IMR-90 (cell line): Measurements from ENCODE around the gene RAMP3. TPM values are rescaled to one million over a fixed set of nuclear protein-coding genes. Genes with fewer than 3 reads are reported as not detected.

Source experiments
- ATAC-seq: fragments of 200-7000 bp; cut with Tn5 transposase; 2 replicates; pipeline ENCODE4 v1.9.1; 2020; ENCODE audit warnings: low read depth, mild to moderate bottlenecking, moderate library complexity
- BruUV-seq: library from RNA; stranded (reverse); fragments of 400-500 nt; replicated peaks from 2 replicates; lab custom pipeline; 2021; lab: Mats Ljungman, UMichigan
- CTCF ChIA-PET: fragments of 300-600 bp; formaldehyde crosslinking; extraction: SDS; loops from one replicate; lab custom pipeline; 2021; ENCODE audit warnings: antibody characterized with exemption; lab: Yijun Ruan, JAX
- POLR2A ChIA-PET: fragments of 300-600 bp; sonication (Branson Sonifier 250); formaldehyde crosslinking; loops from one replicate; lab custom pipeline; 2022; ENCODE audit warnings: antibody characterized with exemption; ENCODE audit not compliant: unreplicated experiment; lab: Charles Lee
- DNase-seq: peaks from one replicate; pipeline ENCODE4 v3.0.0; 2013
- H2AFZ ChIP-seq: replicated peaks from 2 replicates; pipeline ENCODE3; 2013; ENCODE audit warnings: low read length, mild to moderate bottlenecking; ENCODE audit not compliant: poor library complexity
- H2AK5ac ChIP-seq: 2 replicates; pipeline ENCODE4 v1.6.1; 2013; ENCODE audit warnings: low read depth, low read length, inconsistent platforms
- H2AK9ac ChIP-seq: replicated peaks from 2 replicates; pipeline ENCODE3; 2013; ENCODE audit warnings: mild to moderate bottlenecking, low read depth, low read length, moderate library complexity; ENCODE audit not compliant: poor library complexity
- H2BK120ac ChIP-seq: 2 replicates; pipeline ENCODE4 v1.6.1; 2013; ENCODE audit warnings: low read depth, low read length, inconsistent platforms
- H2BK15ac ChIP-seq: 3 replicates; pipeline ENCODE4 v1.6.1; 2013; ENCODE audit warnings: low read depth, low read length, inconsistent platforms
- H2BK20ac ChIP-seq: 2 replicates; pipeline ENCODE4 v1.6.1; 2013; ENCODE audit warnings: low read depth, mild to moderate bottlenecking, inconsistent platforms, low read length, moderate library complexity
- H2BK5ac ChIP-seq: 2 replicates; pipeline ENCODE4 v1.6.1; 2013; ENCODE audit warnings: mild to moderate bottlenecking, low read depth, low read length, inconsistent platforms; ENCODE audit not compliant: poor library complexity, severe bottlenecking
- H3K14ac ChIP-seq: replicated peaks from 2 replicates; pipeline ENCODE4 v1.6.1; 2013; ENCODE audit warnings: low read depth, low read length, inconsistent platforms
- H3K18ac ChIP-seq: 2 replicates; pipeline ENCODE4 v1.6.1; 2013; ENCODE audit warnings: low read depth, low read length, control low read depth
- H3K23ac ChIP-seq: 2 replicates; pipeline ENCODE4 v1.6.1; 2013; ENCODE audit warnings: low read depth, low read length, inconsistent platforms
- H3K27ac ChIP-seq: 2 replicates; pipeline ENCODE4 v1.5.1; 2013; ENCODE audit warnings: mild to moderate bottlenecking, control low read depth, low read length; ENCODE audit not compliant: insufficient read depth
- H3K27me3 ChIP-seq: 2 replicates; pipeline ENCODE4 v1.6.1; 2013; ENCODE audit warnings: low read length; ENCODE audit not compliant: control insufficient read depth, insufficient read depth
- H3K36me3 ChIP-seq: 2 replicates; pipeline ENCODE4 v1.6.1; 2013; ENCODE audit warnings: low read length, mixed read lengths; ENCODE audit not compliant: control insufficient read depth, insufficient read depth
- H3K4ac ChIP-seq: 2 replicates; pipeline ENCODE4 v1.6.1; 2013; ENCODE audit warnings: low read depth, low read length, inconsistent platforms
- H3K4me1 ChIP-seq: 2 replicates; pipeline ENCODE4 v1.6.1; 2013; ENCODE audit warnings: low read length, mixed read lengths; ENCODE audit not compliant: control insufficient read depth, insufficient read depth
- H3K4me2 ChIP-seq: 2 replicates; pipeline ENCODE4 v1.6.1; 2013; ENCODE audit warnings: low read depth, mild to moderate bottlenecking, control low read depth, low read length, moderate library complexity
- H3K4me3 ChIP-seq: 2 replicates; pipeline ENCODE4 v1.5.1; 2013; ENCODE audit warnings: low read depth, mild to moderate bottlenecking, control low read depth, low read length, moderate library complexity; ENCODE audit not compliant: insufficient read depth
- H3K56ac ChIP-seq: 2 replicates; pipeline ENCODE4 v1.6.1; 2013; ENCODE audit warnings: low read length, inconsistent platforms; ENCODE audit not compliant: insufficient read depth; ENCODE audit errors: extremely low read depth
- H3K79me1 ChIP-seq, 2 experiments: 2 replicates each; pipeline ENCODE4 v1.6.1; 2013; ENCODE audit warnings: low read length in 2 of 2, inconsistent platforms in 1 of 2, low read depth in 1 of 2
- H3K9ac ChIP-seq: 2 replicates; pipeline ENCODE4 v1.6.1; 2013; ENCODE audit warnings: low read depth, low read length, control low read depth
- H3K9me1 ChIP-seq: 2 replicates; pipeline ENCODE4 v1.6.1; 2013; ENCODE audit warnings: low read length, inconsistent platforms; ENCODE audit not compliant: insufficient read depth
- H3K9me3 ChIP-seq: 2 replicates; pipeline ENCODE4 v1.6.1; 2013; ENCODE audit warnings: low read length; ENCODE audit not compliant: control insufficient read depth, insufficient read depth
- H4K20me1 ChIP-seq: 2 replicates; pipeline ENCODE4 v1.6.1; 2013; ENCODE audit warnings: low read length, inconsistent platforms; ENCODE audit not compliant: insufficient read depth
- H4K5ac ChIP-seq: 2 replicates; pipeline ENCODE4 v1.6.1; 2013; ENCODE audit warnings: mild to moderate bottlenecking, low read depth, low read length, control low read depth
- H4K8ac ChIP-seq, 2 experiments: 2 replicates each; pipeline ENCODE4 v1.6.1; 2013; ENCODE audit warnings: low read depth in 2 of 2, low read length in 2 of 2, control low read depth in 1 of 2, inconsistent platforms in 1 of 2
- H4K91ac ChIP-seq: 2 replicates; pipeline ENCODE4 v1.6.1; 2013; ENCODE audit warnings: low read depth, low read length, inconsistent platforms; ENCODE audit not compliant: insufficient read depth
- BHLHE40 ChIP-seq: fragments of 150-350 bp; IDR thresholded peaks from 2 replicates; pipeline ENCODE4 v1.6.1; 2016; ENCODE audit warnings: mild to moderate bottlenecking, low read depth, low read length
- RAD21 ChIP-seq: IDR thresholded peaks from 2 replicates; pipeline ENCODE4 v1.6.1; 2012; ENCODE audit warnings: low read length, improper control_type of control experiment
- WGBS, 2 experiments: methylation state at CpG; one replicate each; pipeline versions ENCODE4 v1.1.5 to v1.1.7; 2013; ENCODE audit warnings: missing lambda C conversion rate in 2 of 2; ENCODE audit not compliant: insufficient read length in 1 of 2; ENCODE audit errors: extremely low coverage in 2 of 2; 5-methylcytosine and 5-hydroxymethylcytosine counted together
- dilution Hi-C: fragments of 300-500 bp; cut with HindIII; formaldehyde crosslinking; loops from one replicate; pipeline ENCODE4 v1.14.3; 2018; ENCODE audit warnings: low sequenced_read_pairs; ENCODE audit not compliant: unreplicated experiment
- in situ Hi-C: fragments of 300-500 bp; cut with MboI; formaldehyde crosslinking; loops from 3 replicates; pipeline ENCODE4 v1.14.3; 2019; ENCODE audit warnings: low sequenced_read_pairs, inconsistent platforms, mixed read lengths
- intact Hi-C: fragments of 100-400 bp; cut with micrococcal nuclease; formaldehyde crosslinking; loops from 2 replicates; pipeline ENCODE4 v1.10.0; 2022
- polyA plus RNA-seq, 3 experiments: library from polyadenylated mRNA; depleted of rRNA; stranded (reverse); fragments of >200 nt; gene quantifications; 2 replicates each; pipeline ENCODE4 v1.2.3, GENCODE V29; 2012; ENCODE audit warnings: low replicate concordance in 1 of 3
- total RNA-seq: library from RNA; depleted of rRNA; stranded (reverse); fragments of >200 nt; gene quantifications from 2 replicates; pipeline ENCODE4 v1.2.3, GENCODE V29; 2012

The RAMP3 gene
- total and polyA plus RNA-seq, 2 of the 4 experiments (the other 2 are of a cell fraction): not detected

- ChIA-PET POLR2A (no interaction called here), CTCF (no interaction called here)
- no TSS peak for BruUV-seq
- no peak overlapping the region for H4K91ac ChIP-seq
- no peak for TF ChIP-seq RAD21
- TF ChIP-seq BHLHE40: no peak
- no peaks in the 10 kb centered on the region for H4K20me1 ChIP-seq
- intact Hi-C loops: no loop called here
- in situ Hi-C loops: no loop called here
- H2BK5ac ChIP-seq: no peak overlapping the region
- no peak overlapping the region for H4K8ac ChIP-seq
- no peak overlapping the region for H3K4ac ChIP-seq
- H3K4me3 ChIP-seq: no peak overlapping the region
- H2AK5ac ChIP-seq: no peak overlapping the region
- no peaks in the 10 kb centered on the region for H3K79me1 ChIP-seq
- peaks cover 26% of the 10 kb centered on the region for H3K27me3 ChIP-seq
- H2AK9ac ChIP-seq: no peak overlapping the region
- no peak overlapping the region for H3K14ac ChIP-seq
- no peak overlapping the region for H3K4me2 ChIP-seq
- H3K56ac ChIP-seq: no peak overlapping the region
- no peak overlapping the region for H3K9ac ChIP-seq
- H3K9me3 ChIP-seq: no peaks in the 10 kb centered on the region
- no peak overlapping the region for H2BK15ac ChIP-seq
- H3K36me3 ChIP-seq: no peaks in the 10 kb centered on the region
- dilution Hi-C loops: no loop called here
- DNase-seq (no peak), ATAC-seq (no peak)
- H3K18ac ChIP-seq: no peak overlapping the region
- no peaks in the 10 kb centered on the region for H3K9me1 ChIP-seq
- H3K4me1 ChIP-seq: no peaks in the 10 kb centered on the region
- no peak overlapping the region for H3K23ac ChIP-seq
- H2AFZ ChIP-seq: no peak overlapping the region
- H3K27ac ChIP-seq: no peak overlapping the region
- no peak overlapping the region for H4K5ac ChIP-seq
- H2BK20ac ChIP-seq: no peak overlapping the region
- WGBS, 2 experiments: 73% methylated on average over 12 of the region's 20 CpGs; no CpG with 5 or more reads in 1 of the 2 experiments
- no peak overlapping the region for H2BK120ac ChIP-seq
These were observed 31.8 kb downstream of the RAMP3 start for GRCh38 chr7:45189151-45189970.
